ENCODE measurements around the gene SMIM35.

Gene SMIM35

GRCh38 chr11:118000067-118000849 lies 86.5 kb downstream of the SMIM35 start:
- no peak for DNase-seq

- DNase-seq, result no peak
Observed at GRCh38 chr11:117999354-117999993, 87.3 kb downstream of the SMIM35 start.

GRCh38 chr11:117998664-117999353 lies 88.0 kb downstream of the SMIM35 start:
- DNase-seq, result no peak

- DNase-seq, result no peak
Observed at GRCh38 chr11:117997823-117998579, 88.8 kb downstream of the SMIM35 start.

- no peak for DNase-seq
Observed at GRCh38 chr11:117997406-117997805, 89.4 kb downstream of the SMIM35 start.

- DNase-seq, result no peak
Observed at GRCh38 chr11:117996058-117996457, 90.7 kb downstream of the SMIM35 start.

GRCh38 chr11:117995472-117995871 lies 91.3 kb downstream of the SMIM35 start:
- DNase-seq, result no peak

GRCh38 chr11:117993988-117994745 lies 92.6 kb downstream of the SMIM35 start:
- no peak for DNase-seq

GRCh38 chr11:117992620-117993019 lies 94.1 kb downstream of the SMIM35 start:
- no peak for DNase-seq

GRCh38 chr11:117992136-117992535 lies 94.6 kb downstream of the SMIM35 start:
- DNase-seq, result no peak

GRCh38 chr11:117989351-117990102 lies 97.2 kb downstream of the SMIM35 start:
- DNase-seq, result no peak

- DNase-seq, result no peak
Observed at GRCh38 chr11:117986981-117987574, 99.7 kb downstream of the SMIM35 start.

GRCh38 chr11:117985953-117986887 lies 100.5 kb downstream of the SMIM35 start, which contains the start of gene IL10RA:
IL10RA (plus strand) TSS chr11:117986394; CDS start chr11:117986468, 74 bp downstream.
- DNase-seq, result peak; percentile 88

- DNase-seq, result no peak
Observed at GRCh38 chr11:117984476-117984875, 102.3 kb downstream of the SMIM35 start.

GRCh38 chr11:117983163-117983475 lies 103.6 kb downstream of the SMIM35 start:
- no peak for DNase-seq

GRCh38 chr11:117980720-117981119 lies 106.0 kb downstream of the SMIM35 start:
- DNase-seq, result no peak

GRCh38 chr11:117980280-117980679 lies 106.5 kb downstream of the SMIM35 start:
- DNase-seq, result no peak

GRCh38 chr11:117979481-117980211 lies 107.1 kb downstream of the SMIM35 start:
- DNase-seq, result no peak

GRCh38 chr11:117978991-117979390 lies 107.8 kb downstream of the SMIM35 start:
- no peak for DNase-seq

Data from NCI-H1105 (cell line).